Stimulated activated CD8-positive, alpha-beta memory T cell treated with anti-CD3 and anti-CD28 coated beads, Interleukin-4, amount 100 ng/mL, for 1 hour (primary cell): ENCODE results near the gene HS2ST1.
"Not testable (repeated sequence)": the region's sequence is repeated elsewhere in the genome, so short reads cannot be mapped to it uniquely, and the experiment has no call there.

Experiments used
- DNase-seq, 2 donors: peaks; one replicate each; pipeline ENCODE4 v3.0.0-alpha.2; 2020; ENCODE audit warnings: low read depth in 2 of 2, low spot score in 1 of 2

HS2ST1 gene

GRCh38 chr1:87004857-87005256 is 90.4 kb downstream of the HS2ST1 start:
- DNase-seq, result no peak

DNA sequence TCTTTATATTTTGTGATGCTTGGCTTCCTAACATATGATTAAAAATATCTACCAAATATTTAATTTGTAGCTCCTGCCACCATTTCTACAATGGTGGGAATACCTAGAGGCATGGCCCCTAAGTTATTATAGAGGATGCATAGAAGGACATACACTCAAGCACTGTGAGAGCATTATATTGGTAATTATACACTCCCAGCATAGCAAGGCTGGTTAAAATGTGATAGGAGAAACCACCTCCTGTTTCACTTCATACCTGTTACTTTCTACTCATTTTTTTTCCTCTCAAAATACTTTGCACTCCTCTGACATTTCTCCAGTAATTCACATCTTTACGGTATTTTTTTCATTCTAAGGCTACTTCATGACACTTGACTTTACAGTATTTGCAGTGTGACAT is 92.9 kb downstream of the HS2ST1 start:
- no peak for DNase-seq

DNA sequence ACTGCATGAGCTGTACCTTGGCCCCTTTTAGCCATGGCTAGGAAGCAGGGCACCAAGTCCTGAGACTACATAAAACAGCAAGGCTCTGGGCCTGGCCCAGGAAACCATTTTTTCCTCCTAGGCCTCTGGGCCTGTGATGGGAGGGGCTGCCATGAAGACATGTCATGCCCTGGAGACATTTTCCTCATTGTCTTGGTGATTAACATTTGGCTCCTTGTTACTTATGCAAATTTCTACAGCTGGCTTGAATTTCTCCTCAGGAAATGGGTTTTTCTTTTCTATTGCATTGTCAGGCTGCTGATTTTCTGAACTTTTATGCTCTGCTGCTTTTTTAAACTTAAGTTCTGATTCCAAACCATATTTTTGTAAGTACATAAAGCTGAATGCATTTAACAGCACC is 99.0 kb downstream of the HS2ST1 start:
- DNase-seq, result not testable (repeated sequence)

DNA sequence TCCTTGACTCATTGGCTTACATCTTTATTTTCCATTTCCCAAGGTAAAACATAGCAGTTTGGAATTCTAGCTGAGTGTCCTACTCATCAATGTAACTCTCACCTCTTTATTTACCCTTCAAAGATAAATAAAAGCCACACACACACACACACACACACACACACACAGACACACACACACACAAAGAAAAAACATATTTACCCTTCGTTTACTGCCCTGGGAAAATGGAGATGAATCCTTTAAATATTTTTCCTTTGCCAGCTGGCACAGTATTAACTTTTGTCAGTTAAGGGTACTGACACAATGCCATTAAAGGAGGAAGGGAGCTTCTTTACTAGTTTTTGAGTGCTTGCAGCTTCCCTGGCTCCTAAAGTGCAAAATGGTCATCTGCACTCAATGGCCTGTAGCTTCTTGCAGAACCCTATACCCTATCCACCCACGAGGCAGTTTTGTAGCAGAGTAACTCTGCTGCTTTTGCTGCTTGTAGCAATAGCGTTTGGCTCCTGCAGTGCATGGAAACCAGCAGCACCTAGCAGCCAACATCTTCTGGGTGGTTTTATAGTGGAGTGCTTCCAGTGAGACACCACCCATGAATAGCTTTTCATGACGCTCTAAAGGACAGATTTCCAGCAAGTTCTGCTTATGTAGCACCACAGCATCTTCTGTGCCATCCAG is 103.7 kb downstream of the HS2ST1 start:
- DNase-seq, result no peak

- DNase-seq, result no peak
Measured at GRCh38 chr1:87023326-87023725, 108.9 kb downstream of the HS2ST1 start.

GRCh38 chr1:87024936-87025540 is 110.6 kb downstream of the HS2ST1 start:
- DNase-seq, result no peak

GRCh38 chr1:87027561-87027960 is 113.1 kb downstream of the HS2ST1 start:
- not testable (repeated sequence) for DNase-seq

- no peak for DNase-seq
Measured at GRCh38 chr1:87028576-87028975, 114.1 kb downstream of the HS2ST1 start.

- no peak for DNase-seq
Measured at GRCh38 chr1:87030740-87031690, 116.6 kb downstream of the HS2ST1 start.

DNA sequence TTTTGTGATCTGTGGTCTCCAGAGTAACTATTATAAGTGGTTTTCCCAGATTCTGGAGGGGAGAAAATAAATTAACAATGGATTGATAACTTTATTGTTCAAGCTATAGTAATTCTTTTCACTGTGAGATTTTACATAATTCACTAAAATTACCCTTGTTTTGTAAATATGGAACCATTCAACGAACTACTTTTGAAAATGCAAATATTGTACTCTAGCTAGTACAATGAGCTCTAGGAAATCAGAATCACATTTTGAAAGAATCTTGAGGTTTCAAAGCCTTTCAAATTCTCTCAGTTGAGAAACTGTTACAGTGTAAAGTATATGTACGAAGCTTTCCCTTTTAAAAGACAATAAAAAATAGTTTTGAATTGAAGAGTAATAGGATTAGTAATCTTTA is 119.9 kb downstream of the HS2ST1 start:
- DNase-seq, result no peak

DNA sequence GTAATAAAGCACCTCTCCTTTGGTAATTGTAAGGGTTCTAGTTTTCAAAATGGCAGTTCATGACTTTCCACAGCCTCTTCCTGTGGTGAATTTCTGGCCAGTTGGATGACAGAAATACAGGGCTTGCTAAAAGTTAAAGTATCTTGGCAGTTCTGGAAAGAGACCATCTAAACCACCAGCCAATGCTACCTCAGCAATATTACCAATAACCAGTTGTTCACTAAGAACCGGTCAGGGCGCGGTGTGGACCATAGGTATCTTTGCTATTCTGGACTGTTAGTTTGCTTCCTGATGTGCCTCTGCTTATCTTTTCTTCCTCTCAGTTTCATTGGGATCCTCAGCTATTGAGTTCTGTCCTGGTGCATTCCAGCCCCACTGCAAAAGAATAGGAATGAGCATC is 124.7 kb downstream of the HS2ST1 start:
- DNase-seq, result no peak

GRCh38 chr1:87042111-87042811 is 127.8 kb downstream of the HS2ST1 start:
- no peak for DNase-seq

- DNase-seq, result no peak
Measured at GRCh38 chr1:87044424-87044823, 130.0 kb downstream of the HS2ST1 start.

GRCh38 chr1:87044840-87045239 is 130.4 kb downstream of the HS2ST1 start:
- DNase-seq, result no peak

DNA sequence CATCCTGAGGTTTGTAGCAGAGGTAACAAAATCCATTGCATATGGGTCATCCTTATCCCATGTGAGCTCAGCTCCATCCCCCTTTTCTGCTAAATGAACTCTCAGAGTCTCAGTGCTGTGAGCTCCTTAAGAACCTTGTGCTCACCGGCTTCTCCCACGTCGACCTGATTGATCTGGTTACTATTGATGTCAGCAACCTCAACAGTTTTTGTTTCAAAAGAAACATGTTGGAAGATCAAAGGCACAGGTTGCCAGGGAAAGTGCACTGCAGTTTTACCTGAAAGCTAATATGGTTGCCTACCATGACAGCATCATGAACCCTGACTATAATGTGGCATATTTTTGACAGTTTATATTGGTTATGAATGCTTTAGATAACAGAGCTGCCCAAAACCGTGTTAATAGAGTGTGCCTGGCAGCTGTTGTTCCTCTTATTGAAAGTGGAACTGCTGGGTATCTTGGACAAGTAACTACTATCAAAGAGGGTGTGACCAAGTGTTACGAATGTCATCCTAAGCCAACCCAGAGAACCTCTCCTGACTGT is 131.4 kb downstream of the HS2ST1 start:
- DNase-seq, result no peak

GRCh38 chr1:87046951-87047350 is 132.5 kb downstream of the HS2ST1 start:
- no peak for DNase-seq

DNA sequence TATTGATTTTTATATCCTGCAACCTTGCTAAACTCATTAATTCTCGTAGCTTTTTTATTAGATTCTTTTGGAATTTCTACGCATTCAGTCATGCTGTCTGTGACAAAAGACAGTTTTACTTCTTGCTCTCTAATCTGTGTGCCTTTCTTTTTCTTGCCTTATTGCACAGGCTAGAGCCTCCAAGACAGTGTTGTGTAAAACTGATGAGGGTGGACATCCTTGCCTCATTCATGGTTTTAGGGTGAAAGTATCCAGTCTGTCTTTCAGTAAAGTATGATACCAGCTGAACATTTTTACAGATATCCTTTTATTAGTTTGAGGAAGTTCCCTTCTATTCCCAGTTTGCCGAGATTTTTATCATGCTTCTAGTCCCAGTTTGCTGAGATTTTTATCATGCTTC is 133.8 kb downstream of the HS2ST1 start:
- no peak for DNase-seq

DNA sequence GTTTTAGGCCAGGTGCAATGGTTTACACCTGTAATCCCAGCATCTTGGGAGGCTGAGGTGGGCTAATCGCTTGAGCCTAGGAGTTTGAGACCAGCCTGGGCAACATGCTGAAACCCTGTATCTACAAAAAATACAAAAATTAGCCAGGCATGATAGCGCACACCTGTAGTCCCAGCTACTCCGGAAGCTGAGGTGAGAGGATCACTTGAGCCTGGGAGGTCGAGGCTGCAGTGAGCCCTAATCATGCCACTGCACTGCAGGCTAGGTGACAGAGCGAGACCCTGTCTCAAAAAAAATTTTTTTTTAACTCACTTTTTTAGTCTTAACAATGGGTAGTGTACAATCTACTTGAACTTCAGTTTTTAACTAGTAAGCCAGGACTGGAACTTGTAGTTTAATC is 137.5 kb downstream of the HS2ST1 start:
- no peak for DNase-seq

- no peak for DNase-seq
Measured at GRCh38 chr1:87052400-87052799, 138.0 kb downstream of the HS2ST1 start.

GRCh38 chr1:87052961-87053360 is 138.5 kb downstream of the HS2ST1 start:
- DNase-seq, result no peak

DNA sequence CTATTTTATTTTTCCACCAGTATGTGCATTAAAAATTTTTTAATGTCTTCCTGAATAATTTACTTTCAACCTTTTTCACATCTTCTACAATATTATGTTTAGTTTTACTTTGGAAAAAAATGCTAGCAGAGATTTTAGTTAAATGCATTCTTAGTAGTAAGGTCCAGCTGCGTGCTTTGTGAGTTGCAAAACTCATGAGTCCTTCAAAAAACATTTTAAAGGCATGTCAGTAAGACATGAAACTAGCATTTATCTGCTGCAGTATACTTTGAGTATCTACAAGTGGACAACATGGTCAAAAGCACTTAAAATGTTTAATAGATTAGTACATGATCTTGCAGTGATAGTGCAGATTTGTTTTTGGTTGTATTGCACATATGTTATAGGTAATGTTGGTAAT is 139.0 kb downstream of the HS2ST1 start:
- no peak for DNase-seq
